Breast epithelium (tissue), 3 donors: ENCODE measurements around the gene TYW1.
"Not testable (repeated sequence)": the region's sequence is repeated elsewhere in the genome, so short reads cannot be mapped to it uniquely, and the experiment has no call there.

Experiments used
- CTCF ChIP-seq, 3 donors: fragments of 450-650 bp; IDR thresholded peaks; one replicate each; pipeline ENCODE4 v1.5.1; 2016 to 2017; ENCODE audit warnings: antibody characterized with exemption in 3 of 3, mild to moderate bottlenecking in 3 of 3, moderate library complexity in 3 of 3
- POLR2A ChIP-seq: fragments of 450-650 bp; IDR thresholded peaks from one replicate; pipeline ENCODE4 v1.6.1; 2016; ENCODE audit warnings: antibody characterized with exemption, mild to moderate bottlenecking, moderate library complexity
- POLR2AphosphoS5 ChIP-seq, 3 donors: sonication (generic); formaldehyde crosslinking; IDR thresholded peaks; one replicate each; pipeline ENCODE4 v1.6.1; 2017; ENCODE audit warnings: antibody characterized with exemption in 3 of 3

DNA sequence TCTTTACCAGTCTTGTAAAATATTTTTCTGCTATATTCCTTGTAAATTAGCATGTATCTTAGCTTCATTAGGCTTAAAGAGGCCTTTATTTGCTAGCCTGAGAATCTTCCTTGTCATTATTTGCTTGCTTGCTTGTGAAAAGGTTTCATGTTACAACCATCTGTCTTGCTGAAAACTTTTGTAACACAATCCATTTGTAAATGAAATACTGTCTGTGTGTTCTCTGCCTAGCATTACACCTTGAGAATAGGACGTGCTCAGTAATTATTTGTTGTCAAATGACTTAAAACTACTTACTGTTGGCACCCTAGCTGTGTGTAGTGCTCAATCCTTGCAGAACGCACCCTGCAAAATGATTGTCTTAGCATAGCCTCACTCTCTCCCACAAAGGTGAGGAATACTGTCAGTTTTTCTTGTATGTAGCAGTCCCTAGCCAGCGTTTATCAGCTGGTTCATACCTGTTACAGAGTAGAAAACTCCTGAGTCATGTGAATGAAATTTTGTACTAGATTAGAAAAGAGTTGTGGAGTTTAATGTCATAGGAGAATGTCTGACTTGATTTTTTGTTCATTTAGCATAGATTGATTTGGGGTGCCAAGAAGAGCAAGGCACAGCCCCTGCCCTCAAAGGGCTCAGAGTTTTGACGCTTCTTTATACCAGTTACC is 193.3 kb downstream of the TYW1 start:
- TF ChIP-seq CTCF (IDR thresholded peaks at IDR 0.05); POLR2AphosphoS5 (IDR thresholded peaks at IDR 0.05); POLR2A: not testable (repeated sequence)
